H9 (cell line): ENCODE measurements around the gene KHNYN. TPM values are rescaled to one million over a fixed set of nuclear protein-coding genes. Genes with fewer than 3 reads are reported as not detected.
A peak's percentile ranks its signal among the peaks of the same experiment; 100 is the strongest.

Experiments
- DNase-seq: peaks from one replicate; pipeline ENCODE4 v3.0.0-alpha.2; 2017
- H2AFZ ChIP-seq: one replicate; pipeline ENCODE4 v1.6.1; 2013; ENCODE audit warnings: mild to moderate bottlenecking, low read length, control low read depth, moderate library complexity
- H2AK5ac ChIP-seq: 2 replicates; pipeline ENCODE4 v1.6.1; 2013; ENCODE audit warnings: low read length, control low read depth, mixed read lengths; ENCODE audit not compliant: insufficient read length
- H2BK120ac ChIP-seq: one replicate; pipeline ENCODE4 v1.6.1; 2013; ENCODE audit warnings: low read depth, mild to moderate bottlenecking, low read length, control low read depth, inconsistent platforms; ENCODE audit not compliant: poor library complexity, severe bottlenecking
- H2BK12ac ChIP-seq: 2 replicates; pipeline ENCODE4 v1.6.1; 2013; ENCODE audit warnings: low read length, control low read depth, mixed read lengths, low read depth; ENCODE audit not compliant: insufficient read length
- H2BK15ac ChIP-seq: 2 replicates; pipeline ENCODE4 v1.6.1; 2013; ENCODE audit warnings: low read depth, low read length, control low read depth
- H2BK20ac ChIP-seq: one replicate; pipeline ENCODE4 v1.6.1; 2013; ENCODE audit warnings: low read depth, mild to moderate bottlenecking, low read length, control low read depth, inconsistent platforms; ENCODE audit not compliant: poor library complexity, severe bottlenecking
- H2BK5ac ChIP-seq: 2 replicates; pipeline ENCODE4 v1.6.1; 2013; ENCODE audit warnings: low read length, control low read depth, mixed read lengths; ENCODE audit not compliant: insufficient read length
- H3K14ac ChIP-seq: 2 replicates; pipeline ENCODE4 v1.6.1; 2013; ENCODE audit warnings: low read length, control low read depth; ENCODE audit not compliant: insufficient read depth
- H3K18ac ChIP-seq: 2 replicates; pipeline ENCODE4 v1.6.1; 2013; ENCODE audit warnings: low read depth, mild to moderate bottlenecking, mixed read lengths, low read length, control low read depth; ENCODE audit not compliant: insufficient read length
- H3K23ac ChIP-seq: 2 replicates; pipeline ENCODE4 v1.6.1; 2013; ENCODE audit warnings: low read length, control low read depth, mixed read lengths, low read depth; ENCODE audit not compliant: insufficient read length
- H3K23me2 ChIP-seq: 2 replicates; pipeline ENCODE4 v1.6.1; 2013; ENCODE audit warnings: low read depth, mild to moderate bottlenecking, mixed read lengths, low read length, control low read depth; ENCODE audit not compliant: insufficient read length, poor library complexity, severe bottlenecking
- H3K27ac ChIP-seq: 2 replicates; pipeline ENCODE4 v1.5.1; 2013; ENCODE audit warnings: low read length, control low read depth, mixed read lengths, low read depth; ENCODE audit not compliant: insufficient read length
- H3K27me3 ChIP-seq: 2 replicates; pipeline ENCODE4 v1.6.1; 2013; ENCODE audit warnings: low read length, control low read depth, inconsistent platforms; ENCODE audit not compliant: insufficient read depth
- H3K4ac ChIP-seq: 2 replicates; pipeline ENCODE4 v1.6.1; 2013; ENCODE audit warnings: low read depth, mild to moderate bottlenecking, control low read depth, inconsistent platforms, low read length, moderate library complexity
- H3K4me1 ChIP-seq: 2 replicates; pipeline ENCODE4 v1.6.1; 2013; ENCODE audit warnings: low read length, control low read depth, inconsistent platforms; ENCODE audit not compliant: insufficient read depth
- H3K4me2 ChIP-seq: 2 replicates; pipeline ENCODE4 v1.6.1; 2013; ENCODE audit warnings: low read length, control low read depth, mixed read lengths; ENCODE audit not compliant: insufficient read length, insufficient read depth
- H3K56ac ChIP-seq: 2 replicates; pipeline ENCODE4 v1.6.1; 2013; ENCODE audit warnings: low read depth, mild to moderate bottlenecking, mixed read lengths, low read length, control low read depth; ENCODE audit not compliant: insufficient read length
- H3K79me1 ChIP-seq: 2 replicates; pipeline ENCODE4 v1.6.1; 2013; ENCODE audit warnings: low read depth, mild to moderate bottlenecking, moderate library complexity, low read length, control low read depth, inconsistent platforms; ENCODE audit not compliant: insufficient read depth, poor library complexity, severe bottlenecking
- H3K79me2 ChIP-seq: 2 replicates; pipeline ENCODE4 v1.6.1; 2013; ENCODE audit warnings: low read length, control low read depth, inconsistent platforms; ENCODE audit not compliant: insufficient read depth
- H3K9ac ChIP-seq: 2 replicates; pipeline ENCODE4 v1.6.1; 2013; ENCODE audit warnings: low read length, control low read depth, mixed read lengths; ENCODE audit not compliant: insufficient read length; ENCODE audit errors: extremely low read depth
- H3K9me3 ChIP-seq: one replicate; pipeline ENCODE4 v1.6.1; 2013; ENCODE audit warnings: low read depth, low read length, inconsistent platforms; ENCODE audit not compliant: control insufficient read depth
- H3T11ph ChIP-seq: one replicate; pipeline ENCODE4 v1.6.1; 2013; ENCODE audit warnings: mild to moderate bottlenecking, low read length, control low read depth, inconsistent platforms
- H4K20me1 ChIP-seq: one replicate; pipeline ENCODE4 v1.6.1; 2013; ENCODE audit not compliant: control insufficient read depth, insufficient read length, insufficient read depth
- H4K5ac ChIP-seq: 2 replicates; pipeline ENCODE4 v1.6.1; 2013; ENCODE audit warnings: low read depth, mild to moderate bottlenecking, mixed read lengths, low read length, control low read depth; ENCODE audit not compliant: insufficient read length
- H4K8ac ChIP-seq: replicated peaks from 2 replicates; pipeline ENCODE4 v1.6.1; 2013; ENCODE audit warnings: low read length, control low read depth, mixed read lengths, low read depth; ENCODE audit not compliant: insufficient read length
- H4K91ac ChIP-seq: 2 replicates; pipeline ENCODE4 v1.6.1; 2013; ENCODE audit warnings: low read depth, mild to moderate bottlenecking, moderate library complexity, mixed read lengths, low read length, control low read depth; ENCODE audit not compliant: insufficient read length
- H3K27ac Mint-ChIP-seq, 3 experiments: 2 replicates in 2 of 3; 3 replicates in 1 of 3; pipeline ENCODE4 v1.8.0; 2020 to 2021; ENCODE audit warnings: mixed read lengths in 3 of 3, mild to moderate bottlenecking in 1 of 3, moderate library complexity in 1 of 3
- H3K27me3 Mint-ChIP-seq: 2 replicates; pipeline ENCODE4 v1.8.0; 2021; ENCODE audit warnings: low read depth, mild to moderate bottlenecking, moderate library complexity, mixed read lengths
- H3K36me3 Mint-ChIP-seq, 3 experiments: 2 replicates in 2 of 3; 3 replicates in 1 of 3; pipeline ENCODE4 v1.8.0; 2020 to 2021; ENCODE audit warnings: low read depth in 3 of 3, mixed read lengths in 3 of 3; ENCODE audit not compliant: insufficient read depth in 1 of 3
- H3K4me1 Mint-ChIP-seq, 2 experiments: 2 replicates each; pipeline ENCODE4 v1.8.0; 2020; ENCODE audit warnings: mixed read lengths in 2 of 2
- H3K4me3 Mint-ChIP-seq, 2 experiments: 2 replicates in 1 of 2; 3 replicates in 1 of 2; pipeline ENCODE4 v1.8.0; 2020 to 2021; ENCODE audit warnings: mild to moderate bottlenecking in 2 of 2, mixed read lengths in 2 of 2, moderate library complexity in 1 of 2
- H3K9me3 Mint-ChIP-seq, 2 experiments: 2 replicates in 1 of 2; 3 replicates in 1 of 2; pipeline ENCODE4 v1.8.0; 2020; ENCODE audit warnings: mild to moderate bottlenecking in 2 of 2, mixed read lengths in 2 of 2, moderate library complexity in 1 of 2
- WGBS: extraction: QIAGEN DNeasy Blood & Tissue Kit; methylation state at CpG from one replicate; pipeline ENCODE4 v1.1.7; 2013; ENCODE audit warnings: missing lambda C conversion rate, low lambda C conversion rate, mixed read lengths; ENCODE audit not compliant: insufficient read length; ENCODE audit errors: extremely low coverage; 5-methylcytosine and 5-hydroxymethylcytosine counted together
- total RNA-seq: library from RNA; stranded (reverse); gene quantifications from 2 replicates; pipeline ENCODE4 v1.2.1, GENCODE V29; 2021
- TF ChIP-seq, protein P1 (sequence below): fragments of 200-600 bp; sonication (generic); conservative IDR thresholded peaks from 3 replicates; pipeline ENCODE4 v1.8.0; 2021; ENCODE audit warnings: antibody characterized with exemption, mild to moderate bottlenecking

Gene KHNYN
- total RNA-seq, 1 experiment from 2014 or later: 30.0 TPM

DNA sequence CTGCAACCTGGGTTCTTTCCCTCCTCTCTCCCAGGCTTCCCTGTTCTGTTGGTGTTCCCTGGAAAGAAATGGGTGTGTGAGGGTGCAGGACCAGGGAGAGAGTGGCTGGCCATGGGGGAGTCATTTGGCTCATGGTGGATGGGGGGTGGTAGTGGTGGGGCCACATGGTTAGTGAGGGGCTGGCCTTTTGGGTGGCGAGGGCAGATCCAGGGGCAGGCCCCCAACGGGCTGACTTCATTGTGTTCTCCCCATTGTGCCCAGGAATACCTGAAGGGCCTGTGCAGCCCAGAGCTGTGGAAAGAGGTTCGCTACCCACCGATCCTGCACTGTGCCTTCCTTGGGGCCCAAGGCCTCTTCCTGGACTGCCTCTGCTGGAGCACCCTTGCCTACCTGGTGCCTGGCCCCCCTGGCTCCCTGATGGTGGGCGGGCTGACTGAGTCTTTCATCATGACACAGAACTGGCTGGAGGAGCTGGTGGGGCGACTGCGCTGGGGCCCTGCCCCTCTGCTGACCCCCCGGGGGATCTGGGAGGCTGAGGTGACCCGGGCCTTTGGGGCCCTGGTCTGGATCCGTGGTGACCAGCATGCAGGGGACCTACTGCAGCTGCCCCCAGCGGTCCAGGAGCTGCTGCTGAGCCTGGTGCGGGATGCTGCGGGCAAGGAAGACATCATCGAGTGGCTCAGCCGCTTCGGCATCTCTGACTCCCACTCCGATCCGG, 22.0 kb upstream of the KHNYN start:
- no peak overlapping the region for H2BK15ac ChIP-seq

More for the DNA sequence above, 22.0 kb upstream of the KHNYN start:
- Histone ChIP-seq H2BK120ac (no peak overlapping the region), H4K20me1 (no peaks in the 10 kb centered on the region), H3K23ac (no peak overlapping the region), H3K27me3 (no peaks in the 10 kb centered on the region), H4K91ac (no peak overlapping the region), H3K14ac (no peak overlapping the region), H3K9ac (no peak overlapping the region), H2BK12ac (no peak overlapping the region), H3K4ac (no peak overlapping the region), H3K18ac (no peak overlapping the region), H3T11ph (no peak overlapping the region), H4K8ac (no peak overlapping the region), H3K9me3 (no peaks in the 10 kb centered on the region), H3K79me1 (no peaks in the 10 kb centered on the region), H3K4me1 (no peaks in the 10 kb centered on the region), H3K4me2 (no peak overlapping the region), H2BK5ac (no peak overlapping the region), H2AK5ac (no peak overlapping the region), H2AFZ (no peak overlapping the region), H3K79me2 (no peaks in the 10 kb centered on the region), H3K23me2 (no peaks in the 10 kb centered on the region), H2BK20ac (no peak overlapping the region), H3K27ac (no peak overlapping the region), H4K5ac (no peak overlapping the region), H3K56ac (no peak overlapping the region)
- DNase-seq: peak; percentile 14
- TF ChIP-seq, protein P1, sequence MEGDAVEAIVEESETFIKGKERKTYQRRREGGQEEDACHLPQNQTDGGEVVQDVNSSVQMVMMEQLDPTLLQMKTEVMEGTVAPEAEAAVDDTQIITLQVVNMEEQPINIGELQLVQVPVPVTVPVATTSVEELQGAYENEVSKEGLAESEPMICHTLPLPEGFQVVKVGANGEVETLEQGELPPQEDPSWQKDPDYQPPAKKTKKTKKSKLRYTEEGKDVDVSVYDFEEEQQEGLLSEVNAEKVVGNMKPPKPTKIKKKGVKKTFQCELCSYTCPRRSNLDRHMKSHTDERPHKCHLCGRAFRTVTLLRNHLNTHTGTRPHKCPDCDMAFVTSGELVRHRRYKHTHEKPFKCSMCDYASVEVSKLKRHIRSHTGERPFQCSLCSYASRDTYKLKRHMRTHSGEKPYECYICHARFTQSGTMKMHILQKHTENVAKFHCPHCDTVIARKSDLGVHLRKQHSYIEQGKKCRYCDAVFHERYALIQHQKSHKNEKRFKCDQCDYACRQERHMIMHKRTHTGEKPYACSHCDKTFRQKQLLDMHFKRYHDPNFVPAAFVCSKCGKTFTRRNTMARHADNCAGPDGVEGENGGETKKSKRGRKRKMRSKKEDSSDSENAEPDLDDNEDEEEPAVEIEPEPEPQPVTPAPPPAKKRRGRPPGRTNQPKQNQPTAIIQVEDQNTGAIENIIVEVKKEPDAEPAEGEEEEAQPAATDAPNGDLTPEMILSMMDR: no peak
- H3K27me3 Mint-ChIP-seq: no peaks in the 10 kb centered on the region
- H3K4me3 Mint-ChIP-seq: no peak overlapping the region; a peak in 1 of 5 replicates
- no CpG with 5 or more reads among the region's 18 CpGs for WGBS
- H3K27ac Mint-ChIP-seq: no peak overlapping the region; a peak in 1 of 7 replicates
- no peaks in the 10 kb centered on the region for H3K9me3 Mint-ChIP-seq
- peaks cover 23 to 25% of the 10 kb centered on the region in 2 experiments for H3K4me1 Mint-ChIP-seq
- H3K36me3 Mint-ChIP-seq: peaks cover 4 to 17% (median 6%) of the 10 kb centered on the region in 3 experiments; a peak in 6 of 7 replicates
